Naive thymus-derived CD4-positive, alpha-beta T cell (primary cell): ENCODE results near the gene ERICH3. TPM values are rescaled to one million over a fixed set of nuclear protein-coding genes. Genes with fewer than 3 reads are reported as not detected.

Source experiments
- ATAC-seq: fragments of 150-1000 bp; cut with Tn5 transposase; 2 replicates; pipeline ENCODE4 v1.10.0; 2021; ENCODE audit warnings: mild to moderate bottlenecking, moderate library complexity
- CTCF ChIA-PET: fragments of 350-600 bp; sonication (Branson Sonifier 250); formaldehyde crosslinking; loops from one replicate; lab custom pipeline; 2021; ENCODE audit warnings: antibody characterized with exemption; lab: Charles Lee
- POLR2A ChIA-PET: fragments of 350-600 bp; sonication (Branson Sonifier 250); formaldehyde crosslinking; loops from one replicate; lab custom pipeline; 2021; ENCODE audit warnings: antibody characterized with exemption, inconsistent platforms; lab: Charles Lee
- DNase-seq, 9 donors: peaks; one replicate each; pipeline versions ENCODE4 v3.0.0 to v3.0.0-alpha.2; 2020 to 2022; ENCODE audit warnings: mixed read lengths in 1 of 9
- H3K27ac ChIP-seq: one replicate; pipeline ENCODE4 v1.7.0; 2013; ENCODE audit warnings: mild to moderate bottlenecking, low read depth, low read length, moderate library complexity
- H3K27me3 ChIP-seq, 2 donors: one replicate each; pipeline ENCODE4 v1.7.0; 2013; ENCODE audit warnings: low read length in 2 of 2, mild to moderate bottlenecking in 2 of 2, moderate library complexity in 2 of 2; ENCODE audit not compliant: control insufficient read depth in 2 of 2, insufficient read depth in 2 of 2
- H3K36me3 ChIP-seq, 3 experiments: 1 replicate in 2 of 3; 2 replicates in 1 of 3; pipeline ENCODE4 v1.7.0; 2013; ENCODE audit warnings: low read length in 3 of 3, mild to moderate bottlenecking in 3 of 3, moderate library complexity in 1 of 3; ENCODE audit not compliant: insufficient read depth in 3 of 3, control insufficient read depth in 2 of 3
- H3K4me1 ChIP-seq, 2 donors: one replicate each; pipeline ENCODE4 v1.7.0; 2013; ENCODE audit warnings: low read length in 2 of 2, mild to moderate bottlenecking in 2 of 2, moderate library complexity in 1 of 2; ENCODE audit not compliant: control insufficient read depth in 2 of 2, insufficient read depth in 2 of 2
- H3K4me3 ChIP-seq: 2 replicates; pipeline ENCODE4 v1.7.0; 2013; ENCODE audit warnings: mild to moderate bottlenecking, low read length
- H3K9me3 ChIP-seq, 3 experiments: 1 replicate in 2 of 3; 2 replicates in 1 of 3; pipeline ENCODE4 v1.7.0; 2013; ENCODE audit warnings: low read length in 3 of 3; ENCODE audit not compliant: control insufficient read depth in 2 of 3
- H3K27ac Mint-ChIP-seq, 9 donors: one replicate each; pipeline ENCODE4 v1.8.0; 2020 to 2022; ENCODE audit warnings: mixed read lengths in 9 of 9, mild to moderate bottlenecking in 8 of 9, moderate library complexity in 5 of 9, inconsistent platforms in 2 of 9
- H3K27me3 Mint-ChIP-seq, 5 donors: one replicate each; pipeline ENCODE4 v1.8.0; 2021 to 2022; ENCODE audit warnings: mixed read lengths in 5 of 5, mild to moderate bottlenecking in 1 of 5
- H3K36me3 Mint-ChIP-seq, 5 donors: one replicate each; pipeline ENCODE4 v1.8.0; 2020 to 2022; ENCODE audit warnings: mixed read lengths in 5 of 5, mild to moderate bottlenecking in 3 of 5, inconsistent platforms in 1 of 5
- H3K4me1 Mint-ChIP-seq, 7 donors: one replicate each; pipeline ENCODE4 v1.8.0; 2020 to 2022; ENCODE audit warnings: mixed read lengths in 7 of 7, mild to moderate bottlenecking in 3 of 7, inconsistent platforms in 1 of 7
- H3K4me3 Mint-ChIP-seq, 10 donors: one replicate each; pipeline ENCODE4 v1.8.0; 2020 to 2022; ENCODE audit warnings: mild to moderate bottlenecking in 10 of 10, mixed read lengths in 10 of 10, moderate library complexity in 6 of 10, inconsistent platforms in 2 of 10
- H3K9me3 Mint-ChIP-seq, 11 donors: one replicate each; pipeline ENCODE4 v1.8.0; 2020 to 2022; ENCODE audit warnings: mixed read lengths in 11 of 11, mild to moderate bottlenecking in 4 of 11, inconsistent platforms in 1 of 11, moderate library complexity in 1 of 11
- intact Hi-C, 2 donors: fragments of 100-400 bp; cut with micrococcal nuclease; formaldehyde crosslinking; loops; one replicate each; pipeline ENCODE4 v1.15.1; 2023
- polyA plus RNA-seq, 2 donors: library from polyadenylated mRNA; unstranded; fragments of 300-500 nt; fragmentation: Illumina TruSeq; gene quantifications; one replicate each; pipeline ENCODE4 v1.2.3, GENCODE V29; 2021
- total RNA-seq, 6 experiments: library from RNA in 5 of 6; stranded (reverse) in 5 of 6; gene quantifications; 1 replicate in 5 of 6; 2 replicates in 1 of 6; pipeline ENCODE4 v1.2.3 and lab custom pipeline; 2021 to 2026

Gene ERICH3
- total and polyA plus RNA-seq, 7 experiments from 2014 or later: not detected

DNA sequence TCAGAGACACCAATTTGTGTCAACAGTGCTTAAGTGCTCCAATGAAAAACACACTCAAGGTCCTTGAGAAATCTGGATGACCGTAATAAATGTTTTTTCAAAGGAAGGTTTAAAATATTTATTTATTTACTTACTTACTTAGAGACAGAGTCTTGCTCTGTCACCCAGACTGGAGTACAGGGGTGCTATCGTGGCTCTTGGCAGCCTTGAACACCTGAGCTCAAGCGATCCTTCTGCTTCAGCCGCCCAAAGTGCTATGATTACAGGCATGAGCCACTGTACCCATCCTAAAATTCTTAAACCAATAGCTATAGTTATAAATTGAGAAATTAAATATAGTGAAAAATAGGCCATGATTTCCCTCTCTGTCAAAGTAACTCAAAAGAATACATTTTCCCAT is 17.3 kb upstream of the ERICH3 start:
- intact Hi-C loops: no loop called here
- H3K27ac Mint-ChIP-seq: no peak overlapping the region

DNA sequence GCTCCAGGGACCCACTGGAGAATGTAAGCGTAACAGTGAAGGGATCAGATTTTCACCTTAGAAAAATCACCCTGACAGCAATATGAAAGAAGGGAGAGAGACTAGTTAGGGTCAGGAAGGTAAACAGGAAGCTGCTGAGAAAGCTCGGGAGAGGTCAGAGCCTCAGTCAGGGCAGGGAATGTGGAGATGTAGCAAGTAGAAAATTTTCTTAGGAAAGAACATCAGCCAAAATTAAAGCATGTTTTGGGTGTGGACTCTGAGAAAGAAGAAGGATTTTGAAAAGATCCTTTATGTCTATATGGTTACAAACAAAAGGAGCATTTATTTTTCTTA is 16.7 kb upstream of the ERICH3 start:
- Mint-ChIP-seq H3K4me1 (peaks cover 0 to 6% (median 0%) of the 10 kb centered on the region in 7 donors), H3K4me3 (no peak overlapping the region), H3K9me3 (peaks cover 0 to 2% (median 0%) of the 10 kb centered on the region in 11 donors), H3K27me3 (peaks cover 0 to 7% (median 0%) of the 10 kb centered on the region in 5 donors), H3K27ac (no peak overlapping the region), H3K36me3 (no peaks in the 10 kb centered on the region)
- Histone ChIP-seq H3K36me3 (no peaks in the 10 kb centered on the region), H3K4me3 (no peak overlapping the region), H3K4me1 (no peaks in the 10 kb centered on the region), H3K27ac (no peak overlapping the region), H3K27me3 (no peaks in the 10 kb centered on the region), H3K9me3 (no peaks in the 10 kb centered on the region)
- intact Hi-C loops: no loop called here
- ATAC-seq (no peak), DNase-seq (no peak)
- POLR2A ChIA-PET: no interaction called here
- CTCF ChIA-PET: interaction anchor here (2.0 kb wide), 1 partner anchor 11 kb away, joined by 8 read pairs; no protein-coding TSS in a partner anchor

More for the DNA sequence above, 17.3 kb upstream of the ERICH3 start:
- DNase-seq (no peak), ATAC-seq (no peak)
- Histone ChIP-seq H3K27ac (no peak overlapping the region), H3K9me3 (no peaks in the 10 kb centered on the region), H3K4me1 (no peaks in the 10 kb centered on the region), H3K27me3 (no peaks in the 10 kb centered on the region), H3K36me3 (no peaks in the 10 kb centered on the region), H3K4me3 (no peak overlapping the region)
- Mint-ChIP-seq H3K9me3 (peaks cover 0 to 2% (median 0%) of the 10 kb centered on the region in 11 donors), H3K27me3 (peaks cover 0 to 7% (median 0%) of the 10 kb centered on the region in 5 donors), H3K4me3 (no peak overlapping the region), H3K4me1 (peaks cover 0 to 6% (median 0%) of the 10 kb centered on the region in 7 donors), H3K36me3 (no peaks in the 10 kb centered on the region)
- ChIA-PET POLR2A (no interaction called here), CTCF (no interaction called here)

DNA sequence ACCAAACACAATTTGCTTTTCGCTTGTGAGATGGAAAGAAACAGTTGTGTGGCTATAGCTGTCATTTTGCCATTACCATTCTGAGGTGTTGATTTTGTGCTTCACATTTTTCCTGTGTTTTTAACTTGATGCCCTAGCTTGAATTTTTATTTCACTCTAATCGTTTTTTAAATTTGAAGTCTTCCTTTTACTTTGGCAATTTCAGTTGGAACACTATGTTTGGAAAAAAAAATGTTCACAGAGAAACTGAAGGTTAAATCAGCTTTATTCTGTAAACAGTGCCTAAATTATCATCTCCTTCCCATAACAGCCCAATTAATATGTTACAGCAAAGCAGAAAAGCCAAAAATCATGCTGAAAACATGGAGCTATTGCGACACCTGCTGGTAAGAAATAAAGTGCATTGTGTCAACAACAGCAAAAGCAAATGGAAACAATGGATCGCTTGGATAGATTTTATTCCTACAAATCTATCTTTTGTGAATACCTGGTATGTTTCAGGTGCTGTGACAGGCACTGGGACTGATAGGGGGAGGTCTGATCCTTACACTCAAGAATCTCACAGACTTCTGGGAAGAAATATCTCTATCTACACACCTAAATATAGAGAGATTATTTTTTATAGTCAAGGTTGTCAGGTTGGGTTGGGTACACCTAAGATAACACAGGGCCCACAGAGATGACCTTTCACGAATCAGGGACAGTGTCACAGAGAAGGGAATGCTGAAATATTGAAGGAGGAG is 16.2 kb upstream of the ERICH3 start:
- H3K36me3 ChIP-seq: no peaks in the 10 kb centered on the region
- ChIA-PET POLR2A (no interaction called here), CTCF (interaction anchor here (0.6 to 2.0 kb wide), 9 partner anchors 10 to 1769 kb away, joined by 3 to 8 read pairs (median 3); no protein-coding TSS in a partner anchor)
- Mint-ChIP-seq H3K27me3 (peaks cover 0 to 7% (median 0%) of the 10 kb centered on the region in 5 donors), H3K36me3 (no peaks in the 10 kb centered on the region), H3K9me3 (peaks cover 0 to 2% (median 0%) of the 10 kb centered on the region in 11 donors), H3K27ac (peak overlapping the region in 1 of 9 donors; percentile 1), H3K4me3 (no peak overlapping the region), H3K4me1 (peaks cover 0 to 6% (median 0%) of the 10 kb centered on the region in 7 donors)
- no peaks in the 10 kb centered on the region for H3K4me1 ChIP-seq
- ATAC-seq (no peak), DNase-seq (peak in 7 of 9 donors; percentile 4 to 51 (median 37))
- H3K27me3 ChIP-seq: no peaks in the 10 kb centered on the region
- intact Hi-C loops: loop anchor here in 1 of 2 donors (1.0 kb wide), 1 partner anchor 44 kb away; the partner anchor contains the start of genes CRYZ and TYW3
- no peak overlapping the region for H3K4me3 ChIP-seq
- no peak overlapping the region for H3K27ac ChIP-seq
- H3K9me3 ChIP-seq: no peaks in the 10 kb centered on the region

DNA sequence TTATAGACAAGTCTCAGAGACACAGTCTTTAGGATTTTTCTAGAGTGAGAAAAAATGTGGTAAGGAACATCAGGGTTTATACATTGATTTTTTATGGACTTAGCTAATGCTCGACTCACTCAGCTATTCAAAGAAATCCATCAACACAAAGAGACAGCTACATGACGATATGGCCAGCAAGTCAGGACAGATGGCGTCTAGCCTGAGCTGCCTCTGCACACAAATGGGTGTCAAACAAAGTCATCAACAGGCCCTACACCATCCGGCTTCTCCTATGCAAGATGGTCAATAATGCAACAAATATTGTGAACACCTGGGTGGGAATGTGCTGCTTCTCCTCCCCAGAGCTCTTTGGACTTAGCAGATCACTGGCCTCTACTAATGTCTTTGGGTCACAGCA is 13.3 kb upstream of the ERICH3 start:
- CTCF ChIA-PET: interaction anchor here (0.6 kb wide), 1 partner anchor 82 kb away, joined by 3 read pairs; no protein-coding TSS in a partner anchor
- H3K9me3 Mint-ChIP-seq: no peaks in the 10 kb centered on the region

DNA sequence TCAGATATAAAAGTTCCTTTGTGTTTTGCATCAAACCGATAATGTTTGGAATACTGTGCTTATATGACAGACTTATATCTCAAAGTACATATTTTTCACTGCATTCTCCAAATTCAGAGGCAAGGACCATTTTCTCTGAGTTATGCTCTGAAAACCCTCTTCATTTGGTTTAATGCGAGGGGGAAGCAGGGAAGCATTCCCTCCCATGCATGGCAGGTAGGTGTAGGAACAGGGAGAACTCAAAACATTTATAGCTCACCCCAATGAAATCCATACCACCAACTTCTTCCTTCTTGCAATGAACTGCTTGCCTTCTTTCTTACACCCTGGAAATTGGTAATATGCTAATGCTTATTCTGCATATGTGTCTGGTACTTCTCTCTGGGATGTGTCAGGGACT is 10.7 kb upstream of the ERICH3 start:
- Histone ChIP-seq H3K27me3 (no peaks in the 10 kb centered on the region), H3K4me3 (no peak overlapping the region), H3K4me1 (no peaks in the 10 kb centered on the region), H3K27ac (no peak overlapping the region), H3K36me3 (no peaks in the 10 kb centered on the region), H3K9me3 (no peaks in the 10 kb centered on the region)
- Mint-ChIP-seq H3K9me3 (no peaks in the 10 kb centered on the region), H3K4me1 (peaks cover 0 to 7% (median 0%) of the 10 kb centered on the region in 7 donors), H3K4me3 (no peak overlapping the region), H3K27me3 (peaks cover 0 to 10% (median 2%) of the 10 kb centered on the region in 5 donors), H3K27ac (no peak overlapping the region), H3K36me3 (no peaks in the 10 kb centered on the region)
- CTCF ChIA-PET: no interaction called here
- intact Hi-C loops: no loop called here
- no peak for ATAC-seq
- no peak for DNase-seq
- POLR2A ChIA-PET: no interaction called here

More for the DNA sequence above, 13.3 kb upstream of the ERICH3 start:
- no peaks in the 10 kb centered on the region for H3K4me1 ChIP-seq
- H3K4me3 ChIP-seq: no peak overlapping the region
- H3K27me3 Mint-ChIP-seq: peaks cover 0 to 9% (median 0%) of the 10 kb centered on the region in 5 donors
- no peak overlapping the region for H3K27ac Mint-ChIP-seq
- POLR2A ChIA-PET: no interaction called here
- H3K4me1 Mint-ChIP-seq: peaks cover 0 to 6% (median 0%) of the 10 kb centered on the region in 7 donors
- no peaks in the 10 kb centered on the region for H3K36me3 ChIP-seq
- no peaks in the 10 kb centered on the region for H3K9me3 ChIP-seq
- intact Hi-C loops: no loop called here
- no peak overlapping the region for H3K27ac ChIP-seq
- no peaks in the 10 kb centered on the region for H3K36me3 Mint-ChIP-seq
- H3K27me3 ChIP-seq: no peaks in the 10 kb centered on the region
- DNase-seq: no peak
- H3K4me3 Mint-ChIP-seq: no peak overlapping the region
- ATAC-seq: no peak

DNA sequence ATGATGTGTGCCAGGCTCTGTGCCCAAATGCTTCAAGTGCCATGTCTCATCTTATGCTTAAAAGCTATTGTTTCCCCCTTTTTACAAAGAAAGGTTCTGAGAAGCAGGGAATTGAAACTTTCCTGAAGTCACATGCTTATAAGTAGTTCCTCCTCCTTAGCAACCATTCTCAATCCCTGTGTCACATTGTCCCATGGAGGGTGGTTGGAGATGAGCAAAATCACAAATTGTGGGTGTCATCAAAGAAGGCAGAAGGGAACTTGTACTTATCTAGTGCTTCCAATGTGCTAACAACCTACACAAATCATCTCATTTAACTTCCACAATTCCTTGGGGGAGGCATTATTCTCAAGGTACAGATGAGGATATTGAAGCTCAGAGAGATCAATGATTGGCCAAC is 10.1 kb upstream of the ERICH3 start:
- ChIA-PET POLR2A (no interaction called here), CTCF (no interaction called here)
- no peak overlapping the region for H3K27ac Mint-ChIP-seq
- no peak for ATAC-seq
- H3K27ac ChIP-seq: no peak overlapping the region
- H3K27me3 ChIP-seq: no peaks in the 10 kb centered on the region
- H3K36me3 ChIP-seq: no peaks in the 10 kb centered on the region
- no peak overlapping the region for H3K4me3 ChIP-seq
- no peaks in the 10 kb centered on the region for H3K36me3 Mint-ChIP-seq
- intact Hi-C loops: no loop called here
- DNase-seq: no peak
- H3K4me3 Mint-ChIP-seq: no peak overlapping the region
- peaks cover 0 to 7% (median 0%) of the 10 kb centered on the region in 7 donors for H3K4me1 Mint-ChIP-seq
- no peaks in the 10 kb centered on the region for H3K9me3 ChIP-seq
- H3K27me3 Mint-ChIP-seq: peaks cover 0 to 9% (median 7%) of the 10 kb centered on the region in 5 donors
- H3K4me1 ChIP-seq: no peaks in the 10 kb centered on the region
- H3K9me3 Mint-ChIP-seq: no peaks in the 10 kb centered on the region
